ENCODE measurements around the gene ALPG.
"Not testable (repeated sequence)": the region's sequence is repeated elsewhere in the genome, so short reads cannot be mapped to it uniquely, and the experiment has no call there.

ALPG gene

GRCh38 chr2:232398293-232399034 lies 8.2 kb upstream of the ALPG start:
- no peak for DNase-seq

- DNase-seq = no peak
These were observed 6.2 kb upstream of the ALPG start for GRCh38 chr2:232400256-232401015.

- no peak for DNase-seq
These were observed 4.1 kb upstream of the ALPG start for GRCh38 chr2:232402518-232402917.

GRCh38 chr2:232405943-232406510 lies 617 bp upstream of the ALPG start:
- DNase-seq = no peak

- DNase-seq = not testable (repeated sequence)
These were observed 945 bp downstream of the ALPG start for GRCh38 chr2:232407428-232408150.

- not testable (repeated sequence) for DNase-seq
These were observed 1.6 kb downstream of the ALPG start for GRCh38 chr2:232408269-232408668.

GRCh38 chr2:232409617-232410016 lies 3.0 kb downstream of the ALPG start:
- not testable (repeated sequence) for DNase-seq

- no peak for DNase-seq
These were observed 3.7 kb downstream of the ALPG start for GRCh38 chr2:232410238-232410900.

GRCh38 chr2:232411901-232412629 lies 5.4 kb downstream of the ALPG start:
- no peak for DNase-seq

- DNase-seq = no peak
These were observed 6.3 kb downstream of the ALPG start for GRCh38 chr2:232412986-232413385.

- no peak for DNase-seq
These were observed 8.6 kb downstream of the ALPG start for GRCh38 chr2:232415138-232415690.

- no peak for DNase-seq
These were observed 9.3 kb downstream of the ALPG start for GRCh38 chr2:232415736-232416520.

- no peak for DNase-seq
These were observed 10.2 kb downstream of the ALPG start for GRCh38 chr2:232416521-232417470.

GRCh38 chr2:232417489-232417888 lies 10.8 kb downstream of the ALPG start:
- no peak for DNase-seq

GRCh38 chr2:232418056-232418455 lies 11.4 kb downstream of the ALPG start:
- no peak for DNase-seq

GRCh38 chr2:232418466-232419244 lies 12.0 kb downstream of the ALPG start:
- no peak for DNase-seq

- DNase-seq = no peak
These were observed 12.8 kb downstream of the ALPG start for GRCh38 chr2:232419245-232420072.

GRCh38 chr2:232420073-232420454 lies 13.4 kb downstream of the ALPG start:
- no peak for DNase-seq

Measured in stimulated activated CD4-positive, alpha-beta T cell treated with anti-CD3 and anti-CD28 coated beads, Interleukin-4, amount 100 ng/mL, for 24 hours (primary cell).